HL-60 (cell line): ENCODE results near the gene BANF2.

Source experiments
- DNase-seq, 2 experiments: peaks; one replicate each; pipeline ENCODE4 v3.0.0-alpha.2; 2010 to 2020; ENCODE audit warnings: low read depth in 1 of 2, low spot score in 1 of 2
- H3K27ac ChIP-seq: fragments of 250-450 bp; sonication (Bioruptor Pico); replicated peaks from 2 replicates; pipeline ENCODE4 v1.5.1; 2020; ENCODE audit warnings: mild to moderate bottlenecking, moderate library complexity
- H3K27me3 ChIP-seq: fragments of 250-450 bp; sonication (Bioruptor Pico); 2 replicates; pipeline ENCODE4 v1.5.1; 2021; ENCODE audit warnings: mild to moderate bottlenecking, moderate library complexity; ENCODE audit not compliant: insufficient read depth, poor library complexity, severe bottlenecking
- H3K4me3 ChIP-seq: replicated peaks from 2 replicates; pipeline ENCODE4 v1.5.1; 2011; ENCODE audit warnings: mild to moderate bottlenecking, control low read depth, low read length; ENCODE audit not compliant: insufficient read depth
- GABPA ChIP-seq: IDR thresholded peaks from 2 replicates; pipeline ENCODE4 v1.6.1; 2012; ENCODE audit warnings: low read depth
- POLR2AphosphoS5 ChIP-seq: IDR thresholded peaks from 2 replicates; pipeline ENCODE4 v1.6.1; 2012; ENCODE audit warnings: low read depth
- SPI1 ChIP-seq: IDR thresholded peaks from 2 replicates; pipeline ENCODE4 v1.6.1; 2012; ENCODE audit warnings: low read depth, mild to moderate bottlenecking, borderline replicate concordance
- TF ChIP-seq, protein P1 (sequence below): IDR thresholded peaks from one replicate; pipeline ENCODE4 v1.5.1; 2011; ENCODE audit warnings: low read length, control low read depth, inconsistent platforms; ENCODE audit not compliant: insufficient read depth
- TF ChIP-seq, protein P2 (sequence below): IDR thresholded peaks from 2 replicates; pipeline ENCODE4 v1.6.1; 2012; ENCODE audit warnings: low read depth; ENCODE audit not compliant: insufficient replicate concordance

Gene BANF2

GRCh38 chr20:17697171-17697570 is 2.6 kb upstream of the BANF2 start:
- no peak for DNase-seq
- Histone ChIP-seq H3K27me3 (no peaks in the 10 kb centered on the region), H3K27ac (no peak overlapping the region), H3K4me3 (no peak overlapping the region)
- TF ChIP-seq POLR2AphosphoS5 (no peak), SPI1 (no peak), GABPA (no peak)
- TF ChIP-seq, protein P1, sequence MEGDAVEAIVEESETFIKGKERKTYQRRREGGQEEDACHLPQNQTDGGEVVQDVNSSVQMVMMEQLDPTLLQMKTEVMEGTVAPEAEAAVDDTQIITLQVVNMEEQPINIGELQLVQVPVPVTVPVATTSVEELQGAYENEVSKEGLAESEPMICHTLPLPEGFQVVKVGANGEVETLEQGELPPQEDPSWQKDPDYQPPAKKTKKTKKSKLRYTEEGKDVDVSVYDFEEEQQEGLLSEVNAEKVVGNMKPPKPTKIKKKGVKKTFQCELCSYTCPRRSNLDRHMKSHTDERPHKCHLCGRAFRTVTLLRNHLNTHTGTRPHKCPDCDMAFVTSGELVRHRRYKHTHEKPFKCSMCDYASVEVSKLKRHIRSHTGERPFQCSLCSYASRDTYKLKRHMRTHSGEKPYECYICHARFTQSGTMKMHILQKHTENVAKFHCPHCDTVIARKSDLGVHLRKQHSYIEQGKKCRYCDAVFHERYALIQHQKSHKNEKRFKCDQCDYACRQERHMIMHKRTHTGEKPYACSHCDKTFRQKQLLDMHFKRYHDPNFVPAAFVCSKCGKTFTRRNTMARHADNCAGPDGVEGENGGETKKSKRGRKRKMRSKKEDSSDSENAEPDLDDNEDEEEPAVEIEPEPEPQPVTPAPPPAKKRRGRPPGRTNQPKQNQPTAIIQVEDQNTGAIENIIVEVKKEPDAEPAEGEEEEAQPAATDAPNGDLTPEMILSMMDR: no peak
- TF ChIP-seq, protein P2, sequence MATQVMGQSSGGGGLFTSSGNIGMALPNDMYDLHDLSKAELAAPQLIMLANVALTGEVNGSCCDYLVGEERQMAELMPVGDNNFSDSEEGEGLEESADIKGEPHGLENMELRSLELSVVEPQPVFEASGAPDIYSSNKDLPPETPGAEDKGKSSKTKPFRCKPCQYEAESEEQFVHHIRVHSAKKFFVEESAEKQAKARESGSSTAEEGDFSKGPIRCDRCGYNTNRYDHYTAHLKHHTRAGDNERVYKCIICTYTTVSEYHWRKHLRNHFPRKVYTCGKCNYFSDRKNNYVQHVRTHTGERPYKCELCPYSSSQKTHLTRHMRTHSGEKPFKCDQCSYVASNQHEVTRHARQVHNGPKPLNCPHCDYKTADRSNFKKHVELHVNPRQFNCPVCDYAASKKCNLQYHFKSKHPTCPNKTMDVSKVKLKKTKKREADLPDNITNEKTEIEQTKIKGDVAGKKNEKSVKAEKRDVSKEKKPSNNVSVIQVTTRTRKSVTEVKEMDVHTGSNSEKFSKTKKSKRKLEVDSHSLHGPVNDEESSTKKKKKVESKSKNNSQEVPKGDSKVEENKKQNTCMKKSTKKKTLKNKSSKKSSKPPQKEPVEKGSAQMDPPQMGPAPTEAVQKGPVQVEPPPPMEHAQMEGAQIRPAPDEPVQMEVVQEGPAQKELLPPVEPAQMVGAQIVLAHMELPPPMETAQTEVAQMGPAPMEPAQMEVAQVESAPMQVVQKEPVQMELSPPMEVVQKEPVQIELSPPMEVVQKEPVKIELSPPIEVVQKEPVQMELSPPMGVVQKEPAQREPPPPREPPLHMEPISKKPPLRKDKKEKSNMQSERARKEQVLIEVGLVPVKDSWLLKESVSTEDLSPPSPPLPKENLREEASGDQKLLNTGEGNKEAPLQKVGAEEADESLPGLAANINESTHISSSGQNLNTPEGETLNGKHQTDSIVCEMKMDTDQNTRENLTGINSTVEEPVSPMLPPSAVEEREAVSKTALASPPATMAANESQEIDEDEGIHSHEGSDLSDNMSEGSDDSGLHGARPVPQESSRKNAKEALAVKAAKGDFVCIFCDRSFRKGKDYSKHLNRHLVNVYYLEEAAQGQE: no peak

GRCh38 chr20:17698384-17698783 is 1.4 kb upstream of the BANF2 start:
- no peak for DNase-seq
- no peak overlapping the region for H3K4me3 ChIP-seq
- TF ChIP-seq, protein P1: no peak
- no peak for TF ChIP-seq POLR2AphosphoS5
- TF ChIP-seq, protein P2: no peak
- H3K27ac ChIP-seq: no peak overlapping the region
- no peaks in the 10 kb centered on the region for H3K27me3 ChIP-seq

DNA sequence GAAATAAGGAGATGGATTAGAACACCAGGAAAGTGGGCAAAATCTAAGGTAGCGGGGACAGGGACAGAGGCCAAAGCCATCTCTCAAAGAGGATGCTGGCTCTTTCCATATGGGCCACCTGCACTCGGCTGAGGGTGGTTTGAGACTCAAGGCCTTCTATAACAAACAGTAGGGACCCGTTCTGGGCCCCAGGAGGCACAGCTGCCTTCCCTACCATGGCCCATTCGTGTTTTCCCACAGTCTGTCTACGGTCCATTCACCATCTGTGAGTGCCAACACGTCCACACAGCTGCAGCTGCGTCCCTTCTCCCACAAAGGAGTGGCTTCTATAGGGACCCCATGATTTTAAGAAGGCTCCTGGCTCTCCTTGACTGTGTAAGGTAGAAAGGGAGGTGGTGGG is 871 bp downstream of the BANF2 start:
- H3K4me3 ChIP-seq: no peak overlapping the region
- TF ChIP-seq POLR2AphosphoS5 (no peak), SPI1 (no peak), GABPA (no peak)
- TF ChIP-seq, protein P2: no peak
- TF ChIP-seq, protein P1: no peak
- no peaks in the 10 kb centered on the region for H3K27me3 ChIP-seq
- no peak overlapping the region for H3K27ac ChIP-seq
- no peak for DNase-seq
